Mesendoderm (in vitro differentiated cells): ENCODE measurements around the gene SLC26A3.

Experiments
- DNase-seq: peaks from one replicate; pipeline ENCODE4 v3.0.0; 2013
- H2AK5ac ChIP-seq: 2 replicates; pipeline ENCODE4 v1.6.1; 2013; ENCODE audit warnings: low read length, inconsistent platforms
- H2BK120ac ChIP-seq: 2 replicates; pipeline ENCODE4 v1.6.1; 2013; ENCODE audit warnings: low read depth, mild to moderate bottlenecking, low read length, moderate library complexity, mixed read lengths
- H2BK15ac ChIP-seq: replicated peaks from 2 replicates; pipeline ENCODE4 v1.6.1; 2013; ENCODE audit warnings: low read depth, mild to moderate bottlenecking, moderate library complexity
- H2BK5ac ChIP-seq: 2 replicates; pipeline ENCODE4 v1.6.1; 2013; ENCODE audit warnings: low read length, inconsistent platforms
- H3K18ac ChIP-seq: 2 replicates; pipeline ENCODE4 v1.6.1; 2013; ENCODE audit warnings: mild to moderate bottlenecking, low read length, mixed read lengths
- H3K23ac ChIP-seq: one replicate; pipeline ENCODE4 v1.6.1; 2013; ENCODE audit warnings: low read length
- H3K27ac ChIP-seq: 2 replicates; pipeline ENCODE4 v1.5.1; 2013; ENCODE audit warnings: low read depth, mild to moderate bottlenecking, inconsistent platforms, low read length, moderate library complexity
- H3K27me3 ChIP-seq: 2 replicates; pipeline ENCODE4 v1.6.1; 2013; ENCODE audit warnings: low read length, control low read depth, mild to moderate bottlenecking, inconsistent platforms; ENCODE audit not compliant: insufficient read depth, poor library complexity
- H3K36me3 ChIP-seq: 2 replicates; pipeline ENCODE4 v1.6.1; 2013; ENCODE audit warnings: low read length, inconsistent platforms; ENCODE audit not compliant: control insufficient read depth, insufficient read depth
- H3K4ac ChIP-seq: one replicate; pipeline ENCODE4 v1.6.1; 2013; ENCODE audit warnings: low read depth, mild to moderate bottlenecking, low read length, moderate library complexity
- H3K4me1 ChIP-seq: 2 replicates; pipeline ENCODE4 v1.6.1; 2013; ENCODE audit warnings: low read depth, low read length, inconsistent platforms; ENCODE audit not compliant: control insufficient read depth
- H3K4me2 ChIP-seq: 2 replicates; pipeline ENCODE4 v1.6.1; 2013; ENCODE audit warnings: low read length
- H3K4me3 ChIP-seq: 2 replicates; pipeline ENCODE4 v1.5.1; 2013; ENCODE audit warnings: mild to moderate bottlenecking, low read length
- H3K56ac ChIP-seq: one replicate; pipeline ENCODE4 v1.6.1; 2013; ENCODE audit warnings: low read length
- H3K79me1 ChIP-seq: 2 replicates; pipeline ENCODE4 v1.6.1; 2013; ENCODE audit warnings: low read length, inconsistent platforms
- H3K79me2 ChIP-seq: 2 replicates; pipeline ENCODE4 v1.6.1; 2013; ENCODE audit warnings: mild to moderate bottlenecking, low read length; ENCODE audit not compliant: control insufficient read depth, insufficient read depth
- H3K9ac ChIP-seq: 2 replicates; pipeline ENCODE4 v1.6.1; 2013; ENCODE audit warnings: low read length, inconsistent platforms
- H4K5ac ChIP-seq: one replicate; pipeline ENCODE4 v1.6.1; 2013; ENCODE audit warnings: low read length
- H4K8ac ChIP-seq: one replicate; pipeline ENCODE4 v1.6.1; 2013; ENCODE audit warnings: low read depth, mild to moderate bottlenecking, control low read depth, low read length, moderate library complexity
- WGBS: extraction: QIAGEN DNeasy Blood & Tissue Kit; methylation state at CpG from one replicate; pipeline ENCODE4 v1.1.7; 2013; ENCODE audit warnings: low lambda C conversion rate, missing lambda C conversion rate; ENCODE audit not compliant: insufficient coverage; ENCODE audit errors: extremely low coverage; 5-methylcytosine and 5-hydroxymethylcytosine counted together

Gene SLC26A3

GRCh38 chr7:107785170-107785569 is 17.9 kb downstream of the SLC26A3 start:
- H3K4me2 ChIP-seq: no peak overlapping the region
- no peak overlapping the region for H3K23ac ChIP-seq
- no peak overlapping the region for H4K5ac ChIP-seq
- H2BK5ac ChIP-seq: no peak overlapping the region
- H3K27me3 ChIP-seq: no peaks in the 10 kb centered on the region
- no peaks in the 10 kb centered on the region for H3K36me3 ChIP-seq
- no CpG with 5 or more reads among the region's 2 CpGs for WGBS
- no peak overlapping the region for H2BK120ac ChIP-seq
- no peaks in the 10 kb centered on the region for H3K79me1 ChIP-seq
- no peak overlapping the region for H3K4me3 ChIP-seq
- H3K18ac ChIP-seq: no peak overlapping the region
- no peak overlapping the region for H2BK15ac ChIP-seq
- DNase-seq: no peak
- no peak overlapping the region for H3K9ac ChIP-seq
- no peak overlapping the region for H2AK5ac ChIP-seq
- H4K8ac ChIP-seq: no peak overlapping the region
- H3K4me1 ChIP-seq: peaks cover 4% of the 10 kb centered on the region
- no peak overlapping the region for H3K4ac ChIP-seq
- H3K56ac ChIP-seq: no peak overlapping the region
- H3K79me2 ChIP-seq: no peaks in the 10 kb centered on the region
- H3K27ac ChIP-seq: no peak overlapping the region

- Histone ChIP-seq H2AK5ac (no peak overlapping the region), H3K23ac (no peak overlapping the region), H2BK120ac (no peak overlapping the region), H3K27me3 (no peaks in the 10 kb centered on the region), H2BK5ac (no peak overlapping the region), H3K27ac (no peak overlapping the region), H3K4me2 (no peak overlapping the region), H2BK15ac (no peak overlapping the region), H3K56ac (no peak overlapping the region), H3K79me2 (no peaks in the 10 kb centered on the region), H3K4me3 (no peak overlapping the region), H3K18ac (no peak overlapping the region), H3K4ac (no peak overlapping the region), H3K79me1 (no peaks in the 10 kb centered on the region), H4K5ac (no peak overlapping the region), H4K8ac (no peak overlapping the region), H3K36me3 (no peaks in the 10 kb centered on the region), H3K9ac (no peak overlapping the region), H3K4me1 (peaks cover 4% of the 10 kb centered on the region)
- no peak for DNase-seq
- WGBS: no CpG with 5 or more reads among the region's 1 CpG
Observed at GRCh38 chr7:107783648-107784047, 19.4 kb downstream of the SLC26A3 start.

DNA sequence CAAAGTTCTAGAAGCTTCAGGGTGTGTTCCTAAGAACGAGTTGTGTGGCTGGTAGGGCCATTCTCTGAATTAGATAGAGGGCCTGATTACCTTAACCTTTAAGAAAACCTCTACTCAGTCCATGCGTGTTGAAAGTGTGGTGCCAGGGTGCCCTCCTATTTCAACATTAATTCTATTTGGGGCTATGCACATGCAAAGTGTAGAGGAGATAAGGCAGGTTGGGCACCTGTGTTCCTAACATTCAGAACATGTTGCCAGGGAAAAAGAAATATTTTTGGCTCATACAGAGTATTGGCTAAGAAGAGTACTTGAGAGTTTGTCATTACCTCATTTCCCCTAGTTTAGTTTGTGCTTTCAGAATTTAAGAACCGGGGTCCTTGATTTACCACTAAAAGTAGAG is 20.6 kb downstream of the SLC26A3 start:
- H3K4me1 ChIP-seq: no peaks in the 10 kb centered on the region
- no peak overlapping the region for H3K56ac ChIP-seq
- H3K4me2 ChIP-seq: no peak overlapping the region
- H3K4me3 ChIP-seq: no peak overlapping the region
- DNase-seq: no peak
- no peaks in the 10 kb centered on the region for H3K36me3 ChIP-seq
- WGBS: no CpG with 5 or more reads among the region's 3 CpGs
- no peak overlapping the region for H2BK5ac ChIP-seq
- H2AK5ac ChIP-seq: no peak overlapping the region
- no peak overlapping the region for H2BK15ac ChIP-seq
- H3K27ac ChIP-seq: no peak overlapping the region
- no peaks in the 10 kb centered on the region for H3K79me1 ChIP-seq
- H3K4ac ChIP-seq: no peak overlapping the region
- no peak overlapping the region for H3K18ac ChIP-seq
- H3K79me2 ChIP-seq: no peaks in the 10 kb centered on the region
- no peaks in the 10 kb centered on the region for H3K27me3 ChIP-seq
- H2BK120ac ChIP-seq: no peak overlapping the region
- H3K23ac ChIP-seq: no peak overlapping the region
- H4K5ac ChIP-seq: no peak overlapping the region
- H3K9ac ChIP-seq: no peak overlapping the region
- H4K8ac ChIP-seq: no peak overlapping the region

- Histone ChIP-seq H3K79me2 (no peaks in the 10 kb centered on the region), H2BK120ac (no peak overlapping the region), H3K4ac (no peak overlapping the region), H3K23ac (no peak overlapping the region), H3K4me2 (no peak overlapping the region), H2BK15ac (no peak overlapping the region), H2BK5ac (no peak overlapping the region), H2AK5ac (no peak overlapping the region), H3K4me1 (no peaks in the 10 kb centered on the region), H4K5ac (no peak overlapping the region), H3K79me1 (no peaks in the 10 kb centered on the region), H3K27me3 (no peaks in the 10 kb centered on the region), H3K4me3 (no peak overlapping the region), H3K27ac (no peak overlapping the region), H3K56ac (no peak overlapping the region), H4K8ac (no peak overlapping the region), H3K18ac (no peak overlapping the region), H3K36me3 (no peaks in the 10 kb centered on the region), H3K9ac (no peak overlapping the region)
- no CpG with 5 or more reads among the region's 6 CpGs for WGBS
- DNase-seq: no peak
Observed at GRCh38 chr7:107779647-107780099, 23.4 kb downstream of the SLC26A3 start.

GRCh38 chr7:107778283-107778682 is 24.7 kb downstream of the SLC26A3 start:
- Histone ChIP-seq H3K79me1 (no peaks in the 10 kb centered on the region), H3K79me2 (no peaks in the 10 kb centered on the region), H3K36me3 (no peaks in the 10 kb centered on the region), H3K4me1 (no peaks in the 10 kb centered on the region), H3K56ac (no peak overlapping the region), H2AK5ac (no peak overlapping the region), H3K23ac (no peak overlapping the region), H2BK15ac (no peak overlapping the region), H3K27me3 (no peaks in the 10 kb centered on the region), H3K4me3 (no peak overlapping the region), H3K27ac (no peak overlapping the region), H2BK5ac (no peak overlapping the region), H4K5ac (no peak overlapping the region), H4K8ac (no peak overlapping the region), H3K4me2 (no peak overlapping the region), H3K4ac (no peak overlapping the region), H3K18ac (no peak overlapping the region), H3K9ac (no peak overlapping the region), H2BK120ac (no peak overlapping the region)
- no peak for DNase-seq
- no CpG with 5 or more reads among the region's 4 CpGs for WGBS

DNA sequence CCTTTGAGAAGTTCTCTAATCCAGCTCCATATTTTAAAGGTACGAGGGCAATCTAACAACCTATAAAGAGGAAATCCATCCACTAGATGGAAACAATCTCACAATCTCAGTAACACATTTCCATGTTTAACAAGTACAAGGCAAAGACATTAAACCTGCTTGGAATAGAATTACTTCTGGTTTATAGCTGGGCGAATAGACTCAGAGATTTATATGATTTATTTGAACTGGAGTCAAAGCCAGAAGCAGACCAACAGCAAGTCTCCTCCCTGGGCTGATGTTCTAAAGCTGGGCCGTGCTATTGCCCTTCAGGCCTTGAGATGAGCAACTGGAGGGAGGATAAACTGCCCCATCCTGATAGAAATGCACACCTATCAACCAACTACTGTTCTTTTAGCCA is 25.3 kb downstream of the SLC26A3 start:
- H4K5ac ChIP-seq: no peak overlapping the region
- H2BK120ac ChIP-seq: no peak overlapping the region
- no peak overlapping the region for H2AK5ac ChIP-seq
- H3K23ac ChIP-seq: no peak overlapping the region
- DNase-seq: no peak
- WGBS: no CpG with 5 or more reads among the region's 3 CpGs
- no peak overlapping the region for H4K8ac ChIP-seq
- no peaks in the 10 kb centered on the region for H3K4me1 ChIP-seq
- no peak overlapping the region for H3K27ac ChIP-seq
- H3K79me1 ChIP-seq: no peaks in the 10 kb centered on the region
- H3K27me3 ChIP-seq: no peaks in the 10 kb centered on the region
- H3K18ac ChIP-seq: no peak overlapping the region
- H3K4ac ChIP-seq: no peak overlapping the region
- no peak overlapping the region for H2BK15ac ChIP-seq
- no peak overlapping the region for H3K9ac ChIP-seq
- no peak overlapping the region for H2BK5ac ChIP-seq
- H3K36me3 ChIP-seq: no peaks in the 10 kb centered on the region
- no peaks in the 10 kb centered on the region for H3K79me2 ChIP-seq
- H3K4me2 ChIP-seq: no peak overlapping the region
- no peak overlapping the region for H3K4me3 ChIP-seq
- no peak overlapping the region for H3K56ac ChIP-seq
